Adrenal gland (tissue), 5 donors: ENCODE data around the gene LHFPL5.

Experiments
- POLR2A ChIP-seq, 2 donors: fragments of 450-650 bp; IDR thresholded peaks; one replicate each; pipeline ENCODE4 v1.6.1; 2017; ENCODE audit warnings: antibody characterized with exemption in 2 of 2, mild to moderate bottlenecking in 2 of 2, moderate library complexity in 1 of 2
- TF ChIP-seq, protein P1 (sequence below), 6 experiments: fragments of 450-650 bp in 4 of 6; fragments of 200-600 bp in 2 of 6; sonication (generic) in 1 of 6; IDR thresholded peaks; 1 replicate in 5 of 6; 2 replicates in 1 of 6; pipeline versions ENCODE4 v1.5.1 to v1.8.0; 2016 to 2021; ENCODE audit warnings: antibody characterized with exemption in 6 of 6, mild to moderate bottlenecking in 2 of 6, moderate library complexity in 1 of 6
- donor health status: DM: no; HTN: no; CAD: no.

DNA sequence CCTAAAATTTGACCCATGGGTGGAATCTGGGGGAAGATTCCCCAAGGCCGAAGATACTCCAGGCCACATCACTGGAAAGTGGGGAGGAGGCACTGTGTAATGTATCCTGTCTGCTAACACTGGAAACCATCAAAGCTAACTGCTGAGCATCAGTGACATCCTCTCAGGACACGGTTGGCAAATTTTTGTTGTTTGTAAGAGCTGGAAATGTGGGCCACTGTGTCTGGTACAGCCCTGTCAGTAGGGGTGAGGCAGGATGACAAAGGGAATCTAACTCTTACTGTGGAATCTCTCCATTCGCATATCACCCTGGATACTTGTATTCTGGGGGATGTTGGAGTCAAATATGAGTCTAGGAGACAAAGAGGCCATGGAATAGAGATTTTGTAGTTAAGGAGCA is 45.7 kb upstream of the LHFPL5 start:
- no peak for TF ChIP-seq POLR2A (IDR thresholded peaks at IDR 0.05)
- TF ChIP-seq, protein P1, sequence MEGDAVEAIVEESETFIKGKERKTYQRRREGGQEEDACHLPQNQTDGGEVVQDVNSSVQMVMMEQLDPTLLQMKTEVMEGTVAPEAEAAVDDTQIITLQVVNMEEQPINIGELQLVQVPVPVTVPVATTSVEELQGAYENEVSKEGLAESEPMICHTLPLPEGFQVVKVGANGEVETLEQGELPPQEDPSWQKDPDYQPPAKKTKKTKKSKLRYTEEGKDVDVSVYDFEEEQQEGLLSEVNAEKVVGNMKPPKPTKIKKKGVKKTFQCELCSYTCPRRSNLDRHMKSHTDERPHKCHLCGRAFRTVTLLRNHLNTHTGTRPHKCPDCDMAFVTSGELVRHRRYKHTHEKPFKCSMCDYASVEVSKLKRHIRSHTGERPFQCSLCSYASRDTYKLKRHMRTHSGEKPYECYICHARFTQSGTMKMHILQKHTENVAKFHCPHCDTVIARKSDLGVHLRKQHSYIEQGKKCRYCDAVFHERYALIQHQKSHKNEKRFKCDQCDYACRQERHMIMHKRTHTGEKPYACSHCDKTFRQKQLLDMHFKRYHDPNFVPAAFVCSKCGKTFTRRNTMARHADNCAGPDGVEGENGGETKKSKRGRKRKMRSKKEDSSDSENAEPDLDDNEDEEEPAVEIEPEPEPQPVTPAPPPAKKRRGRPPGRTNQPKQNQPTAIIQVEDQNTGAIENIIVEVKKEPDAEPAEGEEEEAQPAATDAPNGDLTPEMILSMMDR (IDR thresholded peaks at IDR 0.05) = no peak
